GM18511 (cell line): Measurements from ENCODE around the gene RIOX2.
A peak's percentile ranks its signal among the peaks of the same experiment; 100 is the strongest.
"Not testable (repeated sequence)": the region's sequence is repeated elsewhere in the genome, so short reads cannot be mapped to it uniquely, and the experiment has no call there.

Experiments used
- ATAC-seq: cut with Tn5 transposase; IDR thresholded peaks from one replicate; pipeline ENCODE4 v1.9.1; 2021; ENCODE audit warnings: mild to moderate bottlenecking, moderate library complexity; ENCODE audit not compliant: unreplicated experiment

RIOX2 gene

GRCh38 chr3:97971679-97972567, at the start of gene RIOX2:
Gene RIOX2 (minus strand): TSS chr3:97972431. CDS start chr3:97967593, 4,838 bp downstream.
- ATAC-seq = peak; percentile 88

- ATAC-seq = no peak
These were observed 48.2 kb upstream of the RIOX2 start for GRCh38 chr3:98020412-98020811.

DNA sequence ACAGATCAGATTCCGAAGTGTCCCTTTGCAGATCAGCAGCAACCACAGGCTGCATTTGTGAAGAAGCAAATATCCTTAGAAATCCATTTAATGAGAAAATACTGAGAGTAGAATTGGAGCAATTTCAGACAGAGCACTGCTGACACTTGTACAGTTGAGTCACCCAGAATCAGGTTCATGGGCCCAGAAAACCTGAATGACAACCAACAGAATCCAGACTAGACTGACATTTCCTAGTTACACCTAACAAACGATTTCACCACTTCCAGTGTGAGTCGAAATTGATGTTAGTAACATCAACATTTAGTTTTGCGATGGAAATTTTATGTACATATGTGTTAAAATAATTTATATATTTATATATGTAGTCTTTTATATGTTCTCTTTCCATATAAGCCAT, 46.1 kb upstream of the RIOX2 start:
- ATAC-seq = no peak

- no peak for ATAC-seq
These were observed 42.0 kb upstream of the RIOX2 start for GRCh38 chr3:98014268-98014585.

GRCh38 chr3:98013411-98014267, 41.4 kb upstream of the RIOX2 start:
- no peak for ATAC-seq

GRCh38 chr3:98012979-98013378, 40.7 kb upstream of the RIOX2 start:
- no peak for ATAC-seq

- ATAC-seq = not testable (repeated sequence)
These were observed 38.7 kb upstream of the RIOX2 start for GRCh38 chr3:98010883-98011449.

GRCh38 chr3:98010194-98010882, 38.1 kb upstream of the RIOX2 start:
- no peak for ATAC-seq

- peak; percentile 70 for ATAC-seq
These were observed 36.6 kb upstream of the RIOX2 start for GRCh38 chr3:98008855-98009254.

DNA sequence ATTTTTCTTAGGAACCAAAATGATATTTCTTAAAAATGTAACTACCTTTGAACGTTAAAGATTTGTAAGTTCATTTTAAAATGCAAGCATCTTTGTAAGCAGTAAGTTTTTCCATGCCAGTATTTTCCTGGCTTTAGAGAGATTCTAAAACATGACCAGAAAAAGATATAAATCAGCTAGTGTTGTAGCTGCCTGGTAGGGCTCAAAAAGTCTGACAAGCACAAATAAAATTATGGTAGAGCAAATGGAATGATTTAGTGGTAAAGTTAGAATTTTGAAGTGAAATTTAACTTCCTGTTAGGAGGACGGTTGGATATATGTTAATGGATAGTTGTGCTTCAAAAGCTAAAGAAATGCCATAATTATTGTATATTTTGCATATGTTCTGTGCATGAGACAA, 33.2 kb upstream of the RIOX2 start:
- ATAC-seq = no peak

DNA sequence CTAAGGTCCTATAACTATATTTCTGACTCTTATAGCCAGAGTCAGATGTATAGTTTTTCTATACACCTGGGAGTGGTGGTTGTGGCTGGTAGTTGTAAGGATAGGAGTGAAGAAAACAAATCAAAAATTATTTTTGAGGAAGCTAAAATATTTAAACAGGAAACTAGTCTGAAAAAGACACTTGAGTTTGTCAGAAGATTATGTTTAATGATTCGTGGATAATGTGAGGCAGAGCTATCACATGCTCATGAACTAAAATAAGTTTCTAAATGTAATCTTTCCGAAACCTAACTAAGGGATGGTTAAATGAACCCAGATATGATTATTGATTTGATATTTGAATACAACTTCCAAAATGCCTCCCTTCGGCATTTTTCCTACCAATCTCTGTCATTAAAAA, 32.5 kb upstream of the RIOX2 start:
- no peak for ATAC-seq

DNA sequence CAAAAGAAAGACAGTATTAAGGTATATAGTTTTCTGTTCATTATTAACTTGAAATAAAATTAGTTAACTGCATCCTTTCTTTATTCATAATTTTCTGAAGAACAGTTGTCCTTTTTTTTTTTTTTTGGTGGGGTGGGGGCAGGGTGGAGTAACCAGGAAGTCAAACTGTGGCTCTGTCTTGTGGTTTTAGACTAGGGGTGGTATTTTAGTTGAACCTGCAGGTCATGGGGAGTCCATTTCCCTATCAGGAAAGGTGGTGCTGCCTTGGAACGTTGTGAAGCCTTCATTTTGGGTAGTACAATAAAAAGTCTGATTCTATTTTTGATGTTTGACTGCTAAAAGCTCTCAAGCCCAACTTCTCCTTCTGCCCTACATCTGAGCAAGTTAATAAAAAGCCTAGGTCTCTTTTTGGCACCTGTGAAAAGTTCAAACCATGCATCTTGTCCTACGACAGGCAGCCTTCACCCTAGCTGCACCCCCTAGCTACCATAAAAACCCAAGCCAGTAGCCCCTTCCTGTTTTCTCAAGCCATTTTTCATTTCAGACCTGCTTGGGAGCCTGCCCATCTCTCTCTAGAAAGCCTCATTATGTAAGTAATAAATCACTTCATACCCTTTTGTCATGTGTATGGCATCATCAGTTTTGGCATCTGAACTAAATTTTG, 31.2 kb upstream of the RIOX2 start:
- peak; percentile 88 for ATAC-seq

- no peak for ATAC-seq
These were observed 30.5 kb upstream of the RIOX2 start for GRCh38 chr3:98002717-98003116.

DNA sequence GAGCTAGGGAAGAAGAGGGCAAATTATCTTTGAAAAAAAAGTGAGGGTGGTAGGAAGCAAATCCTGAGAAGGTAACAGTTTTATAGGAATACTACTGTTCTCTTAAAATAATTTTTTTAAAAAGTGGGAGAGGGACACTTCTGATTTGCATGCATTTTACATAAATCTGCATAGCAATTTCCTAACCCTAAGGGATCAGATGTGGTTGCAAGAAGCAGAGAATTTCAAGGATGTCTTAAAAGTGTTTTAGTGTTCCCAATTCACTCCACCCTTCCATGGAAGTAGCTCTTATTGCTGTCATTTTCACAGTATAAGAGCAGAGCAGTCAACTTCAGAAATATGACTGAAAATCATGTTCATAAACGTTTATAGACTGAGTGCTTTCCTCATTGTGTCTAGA, 27.8 kb upstream of the RIOX2 start:
- no peak for ATAC-seq

- no peak for ATAC-seq
These were observed 26.9 kb upstream of the RIOX2 start for GRCh38 chr3:97999103-97999502.

- no peak for ATAC-seq
These were observed 24.8 kb upstream of the RIOX2 start for GRCh38 chr3:97996988-97997387.

DNA sequence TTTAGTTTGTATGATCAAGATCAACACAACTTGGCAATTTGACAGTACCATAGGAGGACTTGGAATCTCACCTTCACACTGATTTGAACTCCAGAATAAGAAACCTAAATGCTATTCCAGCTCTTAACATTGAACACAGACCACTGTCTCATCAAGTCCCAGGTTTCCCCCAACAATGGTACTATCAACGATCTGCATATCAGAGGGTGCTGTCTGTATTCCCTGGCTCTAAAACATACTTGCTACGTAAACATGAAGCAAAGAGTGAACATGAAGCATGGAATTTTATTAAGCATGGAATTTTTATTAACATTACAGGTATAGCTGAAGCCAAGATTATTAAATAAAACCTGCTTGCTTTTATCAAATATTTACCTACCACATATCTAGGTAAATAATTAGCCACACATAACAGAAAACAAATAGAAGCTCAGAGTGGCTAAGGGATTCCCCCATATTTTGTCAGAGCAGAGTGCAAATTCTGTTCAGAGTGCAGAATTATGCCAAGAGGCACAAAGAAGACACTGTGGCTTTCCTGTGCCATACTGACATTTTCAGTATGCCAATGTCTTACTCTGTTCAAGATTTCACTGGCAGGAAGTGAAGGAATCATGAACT, 22.2 kb upstream of the RIOX2 start:
- ATAC-seq = no peak

DNA sequence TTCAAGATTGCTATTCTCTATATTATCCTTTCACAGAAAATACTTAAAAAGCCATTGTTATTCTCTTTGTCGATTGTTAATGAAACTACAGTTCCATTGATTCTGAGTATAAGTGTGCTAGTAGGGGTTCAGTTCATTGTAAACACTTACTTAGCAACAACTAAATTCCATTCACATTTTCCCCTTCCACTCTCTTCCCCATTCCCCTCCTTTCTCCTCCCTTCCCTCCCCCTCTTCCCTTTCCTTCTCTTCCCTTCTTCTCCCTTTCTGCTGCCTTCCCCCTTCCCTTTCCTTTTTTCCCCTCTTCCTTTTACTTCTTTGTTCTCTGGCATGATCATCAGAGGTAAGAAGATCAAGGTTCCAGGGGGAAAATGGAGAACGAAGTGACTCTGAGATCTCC, 21.3 kb upstream of the RIOX2 start:
- no peak for ATAC-seq

GRCh38 chr3:97992547-97993173, 20.4 kb upstream of the RIOX2 start:
- no peak for ATAC-seq

DNA sequence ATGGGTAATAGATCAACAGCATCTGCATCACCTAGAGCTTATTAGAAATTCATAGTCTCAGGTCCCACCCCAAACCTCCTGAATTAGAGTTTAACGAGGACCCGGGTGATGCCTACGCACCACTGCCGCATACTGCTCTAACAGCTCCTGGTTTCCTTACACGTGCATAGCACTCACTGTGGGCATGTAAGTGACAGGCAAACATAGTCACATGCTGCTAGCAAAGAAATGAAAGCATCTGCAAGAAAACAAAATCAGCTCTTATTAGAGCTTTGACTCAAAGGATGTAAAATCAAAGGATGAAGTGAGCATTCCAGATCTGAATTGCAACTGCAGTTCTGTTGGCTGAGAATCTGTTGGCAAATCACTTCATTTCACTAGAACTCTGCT, 19.1 kb upstream of the RIOX2 start:
- no peak for ATAC-seq
